Measurements from ENCODE around the gene MECP2.

MECP2 gene

GRCh38 chrX:154115750-154116149, 18.2 kb upstream of the MECP2 start:
- no peak for TF ChIP-seq CTCF (conservative IDR thresholded peaks at IDR 0.05; ENCODE audit: low read length)
- H3K4me3 ChIP-seq (ENCODE audit: low read length) = no peak overlapping the region
- DNase-seq (ENCODE audit: low read depth) = no peak

GRCh38 chrX:154115071-154115470, 17.6 kb upstream of the MECP2 start:
- TF ChIP-seq CTCF (conservative IDR thresholded peaks at IDR 0.05; ENCODE audit: low read length) = no peak

GRCh38 chrX:154114652-154115051, 17.1 kb upstream of the MECP2 start:
- H3K4me3 ChIP-seq (ENCODE audit: low read length) = no peak overlapping the region
- no peak for TF ChIP-seq CTCF (conservative IDR thresholded peaks at IDR 0.05; ENCODE audit: low read length)
- no peak for DNase-seq (ENCODE audit: low read depth)

More at GRCh38 chrX:154115071-154115470, 17.6 kb upstream of the MECP2 start:
- no peak overlapping the region for H3K4me3 ChIP-seq (ENCODE audit: low read length)
- no peak for DNase-seq (ENCODE audit: low read depth)

DNA sequence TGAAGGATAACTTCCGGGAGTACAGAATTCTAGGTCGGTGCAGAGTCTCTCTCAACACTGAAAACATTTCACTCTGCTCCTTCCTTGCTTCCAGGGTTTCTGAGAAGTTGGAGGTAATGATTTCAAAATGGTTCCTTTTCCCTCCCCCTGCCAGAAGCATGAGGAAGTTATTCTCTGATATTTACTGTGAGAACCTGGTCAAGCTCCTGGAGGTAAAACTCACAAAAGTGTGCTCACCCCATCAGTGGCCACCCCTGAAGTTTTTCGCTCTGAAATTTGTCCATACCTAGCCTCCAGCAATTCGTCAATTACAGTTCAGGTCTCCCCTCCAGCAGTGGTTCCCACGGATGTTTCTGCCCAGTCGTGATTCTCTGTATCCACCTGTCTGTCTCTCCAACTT, 16.2 kb upstream of the MECP2 start:
- no peak for DNase-seq (ENCODE audit: low read depth)
- TF ChIP-seq CTCF (conservative IDR thresholded peaks at IDR 0.05; ENCODE audit: low read length) = no peak
- no peak overlapping the region for H3K4me3 ChIP-seq (ENCODE audit: low read length)

DNA sequence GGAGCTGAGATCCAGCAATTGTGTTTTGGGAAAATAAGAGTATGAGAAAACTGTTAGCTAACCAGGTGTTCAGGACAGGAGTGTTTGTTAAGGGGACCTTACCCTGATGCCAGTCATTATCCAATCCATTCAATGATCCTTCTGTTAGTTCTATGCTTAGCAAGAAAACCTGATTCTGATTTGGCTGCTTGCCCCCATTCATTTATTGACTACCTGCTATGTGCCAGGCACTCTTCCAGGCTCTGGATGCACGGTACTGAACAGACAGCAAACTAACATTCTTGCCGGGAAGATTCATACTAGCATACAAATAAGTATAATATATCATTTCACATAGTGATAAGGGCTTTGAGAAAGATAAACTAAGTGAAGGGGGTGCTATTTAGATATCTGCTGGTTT, 1.0 kb upstream of the MECP2 start:
- TF ChIP-seq CTCF (conservative IDR thresholded peaks at IDR 0.05; ENCODE audit: low read length) = no peak
- no peak overlapping the region for H3K4me3 ChIP-seq (ENCODE audit: low read length)

DNA sequence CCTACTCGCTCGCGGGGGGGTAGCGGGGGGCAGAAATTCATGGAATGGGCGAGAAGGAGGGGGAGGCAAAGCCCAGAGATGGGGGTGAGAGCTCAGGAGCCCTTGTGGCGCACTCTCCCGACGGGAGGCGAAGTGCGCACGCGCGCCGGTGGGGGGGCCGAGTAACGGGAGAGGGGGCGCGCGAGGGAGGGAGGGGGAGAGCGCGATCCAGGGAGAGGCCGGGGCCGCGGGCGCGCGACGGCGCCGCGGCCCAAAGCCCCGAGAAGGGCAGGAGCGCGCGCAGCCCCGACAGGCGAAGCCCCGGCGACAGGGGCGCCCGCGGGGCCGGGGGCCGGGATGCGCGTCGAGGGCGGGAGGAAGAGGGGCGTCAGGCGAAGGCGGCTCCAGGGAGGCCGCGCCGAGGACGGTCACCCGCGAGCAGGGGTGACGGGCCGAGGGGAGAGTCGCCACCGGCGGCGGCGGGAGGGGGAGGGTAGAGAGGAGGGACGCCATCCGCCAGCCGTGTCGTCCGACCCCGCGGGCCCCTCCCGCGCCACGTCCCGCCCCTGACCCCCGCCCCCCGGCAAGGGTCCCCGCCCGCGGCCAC, 421 bp downstream of the MECP2 start:
- no peak for TF ChIP-seq CTCF (conservative IDR thresholded peaks at IDR 0.05; ENCODE audit: low read length)
- peak; percentile 54 for DNase-seq (ENCODE audit: low read depth)
- peak overlapping the region; percentile 73 for H3K4me3 ChIP-seq (ENCODE audit: low read length)

More for the DNA sequence above, 1.0 kb upstream of the MECP2 start:
- no peak for DNase-seq (ENCODE audit: low read depth)

GRCh38 chrX:154096140-154097002, 1.1 kb downstream of the MECP2 start:
- H3K4me3 ChIP-seq (ENCODE audit: low read length) = peak overlapping the region; percentile 73
- DNase-seq (ENCODE audit: low read depth) = peak; percentile 51
- no peak for TF ChIP-seq CTCF (conservative IDR thresholded peaks at IDR 0.05; ENCODE audit: low read length)

Data from AG10803 (cell line).